Measurements from ENCODE around the gene YY1. TPM values are rescaled to one million over a fixed set of nuclear protein-coding genes. Genes with fewer than 3 reads are reported as not detected.
A peak's percentile ranks its signal among the peaks of the same experiment; 100 is the strongest.

YY1 gene
- total and polyA plus RNA-seq, 2 donors (not counting 1 experiment from before 2014, with no cell fraction given) = 40.8 to 41.9 TPM

GRCh38 chr14:100221533-100222223, 17.3 kb upstream of the YY1 start:
- peak overlapping the region; percentile 54 to 70 (median 62) for H3K4me3 ChIP-seq (replicated peaks in 1 of 4; ENCODE audit: control extremely low read depth in 1 of 4, insufficient read depth in 1 of 4, low read depth in 3 of 4, low read length in 4 of 4)
- H3K27me3 ChIP-seq (ENCODE audit: control insufficient read depth, insufficient read depth, low read length) = no peaks in the 10 kb centered on the region
- H2AFZ ChIP-seq (ENCODE audit: low read length) = peak overlapping the region; percentile 93
- TF ChIP-seq, protein P1, sequence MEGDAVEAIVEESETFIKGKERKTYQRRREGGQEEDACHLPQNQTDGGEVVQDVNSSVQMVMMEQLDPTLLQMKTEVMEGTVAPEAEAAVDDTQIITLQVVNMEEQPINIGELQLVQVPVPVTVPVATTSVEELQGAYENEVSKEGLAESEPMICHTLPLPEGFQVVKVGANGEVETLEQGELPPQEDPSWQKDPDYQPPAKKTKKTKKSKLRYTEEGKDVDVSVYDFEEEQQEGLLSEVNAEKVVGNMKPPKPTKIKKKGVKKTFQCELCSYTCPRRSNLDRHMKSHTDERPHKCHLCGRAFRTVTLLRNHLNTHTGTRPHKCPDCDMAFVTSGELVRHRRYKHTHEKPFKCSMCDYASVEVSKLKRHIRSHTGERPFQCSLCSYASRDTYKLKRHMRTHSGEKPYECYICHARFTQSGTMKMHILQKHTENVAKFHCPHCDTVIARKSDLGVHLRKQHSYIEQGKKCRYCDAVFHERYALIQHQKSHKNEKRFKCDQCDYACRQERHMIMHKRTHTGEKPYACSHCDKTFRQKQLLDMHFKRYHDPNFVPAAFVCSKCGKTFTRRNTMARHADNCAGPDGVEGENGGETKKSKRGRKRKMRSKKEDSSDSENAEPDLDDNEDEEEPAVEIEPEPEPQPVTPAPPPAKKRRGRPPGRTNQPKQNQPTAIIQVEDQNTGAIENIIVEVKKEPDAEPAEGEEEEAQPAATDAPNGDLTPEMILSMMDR (conservative IDR thresholded peaks at IDR 0.05 in 1 of 2, IDR thresholded peaks at IDR 0.05 in 1 of 2; ENCODE audit: low read depth in 1 of 2, low read length in 2 of 2) = no peak
- no peak for TF ChIP-seq EZH2 (IDR thresholded peaks at IDR 0.05; ENCODE audit: low read length, missing control alignments)
- H4K20me1 ChIP-seq (ENCODE audit: control insufficient read depth, extremely low read depth, insufficient read depth, low read length) = no peaks in the 10 kb centered on the region
- H3K4me2 ChIP-seq (ENCODE audit: extremely low read depth, insufficient read depth, low read length) = peak overlapping the region; percentile 79
- no peaks in the 10 kb centered on the region for H3K36me3 ChIP-seq (ENCODE audit: control insufficient read depth, insufficient read depth, low read length)
- no peaks in the 10 kb centered on the region for H3K79me2 ChIP-seq (ENCODE audit: control insufficient read depth, insufficient read depth, low read length)
- peaks cover 7% of the 10 kb centered on the region for H3K4me1 ChIP-seq (ENCODE audit: control insufficient read depth, extremely low read depth, insufficient read depth, low read length)
- H3K9ac ChIP-seq (ENCODE audit: insufficient read depth, low read length) = peak overlapping the region; percentile 5
- no peaks in the 10 kb centered on the region for H3K9me3 ChIP-seq (ENCODE audit: control insufficient read depth, insufficient read depth, low read depth, low read length)
- peak; percentile 62 to 67 for DNase-seq (ENCODE audit: low read depth in 2 of 2)
- H3K27ac ChIP-seq (ENCODE audit: insufficient read depth, low read length) = peak overlapping the region; percentile 66

DNA sequence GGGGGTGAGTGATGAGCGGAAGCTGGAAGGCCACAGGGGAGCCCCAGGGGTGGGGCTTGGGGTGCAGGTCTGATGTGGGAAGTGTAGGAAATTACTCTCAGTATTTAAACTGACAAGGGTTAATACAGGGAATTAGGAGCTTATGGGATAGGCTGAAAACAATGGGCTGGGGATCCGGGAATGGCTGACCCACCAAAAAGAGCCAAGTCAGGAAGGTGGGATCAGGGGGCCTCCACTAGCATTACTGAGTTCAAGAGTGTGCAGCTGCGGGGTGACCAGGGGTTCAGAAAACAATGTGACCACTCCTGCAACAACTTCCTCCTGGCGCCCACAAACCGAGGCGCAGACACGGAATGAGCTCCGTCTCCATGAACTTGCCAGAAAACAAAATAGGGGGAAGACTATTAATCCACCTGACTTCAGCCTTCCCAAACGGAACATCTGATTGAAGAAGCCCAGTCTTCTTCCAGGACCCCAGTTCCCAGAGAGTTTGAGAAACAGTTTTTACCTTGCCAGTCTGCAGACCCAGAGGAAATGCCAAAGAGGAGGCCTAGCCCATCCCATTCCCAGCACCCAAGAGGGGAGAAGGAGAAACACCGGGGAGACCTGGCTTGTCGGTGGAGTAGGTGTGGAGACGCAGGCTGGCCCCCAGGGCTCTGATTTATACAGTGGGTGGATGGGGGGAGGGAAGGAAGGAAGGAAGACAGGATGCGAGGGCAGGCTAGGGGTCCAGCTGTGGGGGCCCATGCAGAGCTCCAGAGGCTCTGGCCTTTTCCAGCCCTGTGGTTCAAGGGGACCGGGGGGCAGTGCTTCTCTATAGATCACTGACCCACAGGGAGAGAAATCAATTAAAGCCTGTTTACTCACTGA, 16.5 kb upstream of the YY1 start:
- Histone ChIP-seq H3K79me2 (ENCODE audit: control insufficient read depth, insufficient read depth, low read length) (no peaks in the 10 kb centered on the region), H2AFZ (ENCODE audit: low read length) (no peak overlapping the region), H3K9me3 (ENCODE audit: control insufficient read depth, insufficient read depth, low read depth, low read length) (no peaks in the 10 kb centered on the region), H3K4me3 (replicated peaks in 1 of 4; ENCODE audit: control extremely low read depth in 1 of 4, insufficient read depth in 1 of 4, low read depth in 3 of 4, low read length in 4 of 4) (peak overlapping the region; percentile 54 to 70 (median 62)), H3K4me2 (ENCODE audit: extremely low read depth, insufficient read depth, low read length) (peak overlapping the region; percentile 79), H3K27ac (ENCODE audit: insufficient read depth, low read length) (peak overlapping the region; percentile 66), H3K9ac (ENCODE audit: insufficient read depth, low read length) (no peak overlapping the region), H3K36me3 (ENCODE audit: control insufficient read depth, insufficient read depth, low read length) (no peaks in the 10 kb centered on the region), H3K4me1 (ENCODE audit: control insufficient read depth, extremely low read depth, insufficient read depth, low read length) (peaks cover 7% of the 10 kb centered on the region), H3K27me3 (ENCODE audit: control insufficient read depth, insufficient read depth, low read length) (no peaks in the 10 kb centered on the region), H4K20me1 (ENCODE audit: control insufficient read depth, extremely low read depth, insufficient read depth, low read length) (no peaks in the 10 kb centered on the region)
- DNase-seq (ENCODE audit: low read depth in 2 of 2) = no peak
- no peak for TF ChIP-seq EZH2 (IDR thresholded peaks at IDR 0.05; ENCODE audit: low read length, missing control alignments)
- TF ChIP-seq, protein P1 (conservative IDR thresholded peaks at IDR 0.05 in 1 of 2, IDR thresholded peaks at IDR 0.05 in 1 of 2; ENCODE audit: low read depth in 1 of 2, low read length in 2 of 2) = no peak
